HFF-Myc (cell line): ENCODE measurements around the gene ZBTB12.
"Not testable (repeated sequence)": the region's sequence is repeated elsewhere in the genome, so short reads cannot be mapped to it uniquely, and the experiment has no call there.

Source experiments
- DNase-seq: peaks from one replicate; pipeline ENCODE4 v3.0.0-alpha.2; 2011; ENCODE audit warnings: low read depth; ENCODE audit errors: extremely low read depth
- H3K4me3 ChIP-seq: replicated peaks from 2 replicates; pipeline ENCODE4 v1.5.1; 2011; ENCODE audit warnings: low read depth, mild to moderate bottlenecking, control low read depth, low read length
- TF ChIP-seq, protein P1 (sequence below): IDR thresholded peaks from 2 replicates; pipeline ENCODE4 v1.5.1; 2012; ENCODE audit warnings: mild to moderate bottlenecking, low read depth, low read length, control low read depth; ENCODE audit errors: missing control alignments

ZBTB12 gene

DNA sequence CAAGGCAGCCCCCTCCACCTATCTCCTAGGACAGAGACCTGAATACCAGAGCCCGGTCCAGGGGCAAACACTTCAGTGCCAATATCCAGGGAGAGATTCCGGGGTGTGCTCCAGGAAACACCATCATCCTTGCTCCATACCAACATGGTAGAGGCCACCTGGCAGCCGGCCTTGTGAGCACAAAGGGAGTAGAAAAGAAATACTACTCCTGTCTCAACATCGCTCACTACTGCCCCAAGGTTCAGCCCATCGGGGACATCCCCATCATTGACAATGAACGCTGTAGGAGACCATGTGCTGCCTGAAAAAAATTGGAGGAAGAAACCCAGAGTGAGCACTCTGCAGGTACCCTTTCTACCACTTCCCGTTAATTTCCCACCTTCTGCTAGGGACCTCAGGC is 40.7 kb downstream of the ZBTB12 start:
- TF ChIP-seq, protein P1, sequence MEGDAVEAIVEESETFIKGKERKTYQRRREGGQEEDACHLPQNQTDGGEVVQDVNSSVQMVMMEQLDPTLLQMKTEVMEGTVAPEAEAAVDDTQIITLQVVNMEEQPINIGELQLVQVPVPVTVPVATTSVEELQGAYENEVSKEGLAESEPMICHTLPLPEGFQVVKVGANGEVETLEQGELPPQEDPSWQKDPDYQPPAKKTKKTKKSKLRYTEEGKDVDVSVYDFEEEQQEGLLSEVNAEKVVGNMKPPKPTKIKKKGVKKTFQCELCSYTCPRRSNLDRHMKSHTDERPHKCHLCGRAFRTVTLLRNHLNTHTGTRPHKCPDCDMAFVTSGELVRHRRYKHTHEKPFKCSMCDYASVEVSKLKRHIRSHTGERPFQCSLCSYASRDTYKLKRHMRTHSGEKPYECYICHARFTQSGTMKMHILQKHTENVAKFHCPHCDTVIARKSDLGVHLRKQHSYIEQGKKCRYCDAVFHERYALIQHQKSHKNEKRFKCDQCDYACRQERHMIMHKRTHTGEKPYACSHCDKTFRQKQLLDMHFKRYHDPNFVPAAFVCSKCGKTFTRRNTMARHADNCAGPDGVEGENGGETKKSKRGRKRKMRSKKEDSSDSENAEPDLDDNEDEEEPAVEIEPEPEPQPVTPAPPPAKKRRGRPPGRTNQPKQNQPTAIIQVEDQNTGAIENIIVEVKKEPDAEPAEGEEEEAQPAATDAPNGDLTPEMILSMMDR, result no peak
- no peak for DNase-seq
- H3K4me3 ChIP-seq, result no peak overlapping the region

DNA sequence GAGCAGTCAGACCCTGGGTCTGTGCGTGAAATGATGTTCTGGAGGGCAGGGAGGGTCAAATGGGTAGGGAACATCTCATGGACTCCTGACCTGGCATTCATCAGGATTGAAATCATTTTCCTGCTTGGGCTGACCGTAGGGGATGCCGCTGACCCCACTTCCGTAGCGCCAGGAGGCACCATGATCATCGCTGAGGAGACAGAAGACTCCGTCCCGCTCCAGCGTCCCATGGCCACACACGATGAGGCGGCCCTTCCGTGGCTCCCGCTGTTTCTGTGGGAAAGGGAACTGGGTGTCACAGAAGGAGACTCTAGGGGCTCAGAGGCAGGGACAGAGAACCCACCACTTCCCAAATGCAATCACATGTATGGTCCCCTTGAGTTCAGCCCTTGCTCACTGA is 41.5 kb downstream of the ZBTB12 start:
- H3K4me3 ChIP-seq, result no peak overlapping the region
- TF ChIP-seq, protein P1, result no peak
- no peak for DNase-seq

GRCh38 chr6:31859923-31860322 is 42.0 kb downstream of the ZBTB12 start:
- TF ChIP-seq, protein P1, result no peak
- DNase-seq, result no peak
- H3K4me3 ChIP-seq, result no peak overlapping the region

- TF ChIP-seq, protein P1, result no peak
- no peak overlapping the region for H3K4me3 ChIP-seq
- DNase-seq, result no peak
These were observed 43.2 kb downstream of the ZBTB12 start for GRCh38 chr6:31858707-31859106.

GRCh38 chr6:31857774-31858173 is 44.1 kb downstream of the ZBTB12 start:
- not testable (repeated sequence) for H3K4me3 ChIP-seq, DNase-seq

GRCh38 chr6:31851980-31852718 is 49.7 kb downstream of the ZBTB12 start:
- not testable (repeated sequence) for DNase-seq

GRCh38 chr6:31851485-31851832 is 50.4 kb downstream of the ZBTB12 start:
- H3K4me3 ChIP-seq, result no peak overlapping the region
- no peak for DNase-seq
- TF ChIP-seq, protein P1, result no peak

More at GRCh38 chr6:31851980-31852718, 49.7 kb downstream of the ZBTB12 start:
- H3K4me3 ChIP-seq, result not testable (repeated sequence)
